Measurements from ENCODE around the gene RFTN1. TPM values are rescaled to one million over a fixed set of nuclear protein-coding genes. Genes with fewer than 3 reads are reported as not detected.

The RFTN1 gene
- total RNA-seq, 1 donor from 2014 or later, result 21.4 TPM

DNA sequence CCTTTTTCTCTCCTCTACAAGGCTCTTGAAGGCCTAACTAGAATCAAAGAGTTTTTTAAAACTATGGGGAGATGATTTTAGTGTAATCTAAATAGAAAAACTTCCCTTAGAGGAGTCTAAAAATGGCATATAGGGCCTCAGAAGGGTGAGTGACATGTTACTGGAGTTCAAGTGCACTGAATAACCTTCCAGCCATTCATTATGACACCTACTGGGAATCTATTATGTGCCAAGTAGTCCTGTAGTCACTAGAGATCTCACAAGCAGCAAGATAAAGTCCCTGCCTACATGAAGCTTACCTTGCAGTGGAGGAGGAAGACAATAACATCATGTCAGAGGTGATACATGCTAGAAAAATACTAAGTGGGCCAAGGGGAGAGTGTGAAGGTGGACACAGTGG, 152.4 kb downstream of the RFTN1 start:
- DNase-seq (ENCODE audit: low read depth in 2 of 2), result no peak

GRCh38 chr3:16359331-16359730, 154.2 kb downstream of the RFTN1 start:
- DNase-seq (ENCODE audit: low read depth in 2 of 2), result peak; percentile 51 to 61

GRCh38 chr3:16358336-16358735, 155.2 kb downstream of the RFTN1 start:
- DNase-seq (ENCODE audit: low read depth in 2 of 2), result no peak

DNA sequence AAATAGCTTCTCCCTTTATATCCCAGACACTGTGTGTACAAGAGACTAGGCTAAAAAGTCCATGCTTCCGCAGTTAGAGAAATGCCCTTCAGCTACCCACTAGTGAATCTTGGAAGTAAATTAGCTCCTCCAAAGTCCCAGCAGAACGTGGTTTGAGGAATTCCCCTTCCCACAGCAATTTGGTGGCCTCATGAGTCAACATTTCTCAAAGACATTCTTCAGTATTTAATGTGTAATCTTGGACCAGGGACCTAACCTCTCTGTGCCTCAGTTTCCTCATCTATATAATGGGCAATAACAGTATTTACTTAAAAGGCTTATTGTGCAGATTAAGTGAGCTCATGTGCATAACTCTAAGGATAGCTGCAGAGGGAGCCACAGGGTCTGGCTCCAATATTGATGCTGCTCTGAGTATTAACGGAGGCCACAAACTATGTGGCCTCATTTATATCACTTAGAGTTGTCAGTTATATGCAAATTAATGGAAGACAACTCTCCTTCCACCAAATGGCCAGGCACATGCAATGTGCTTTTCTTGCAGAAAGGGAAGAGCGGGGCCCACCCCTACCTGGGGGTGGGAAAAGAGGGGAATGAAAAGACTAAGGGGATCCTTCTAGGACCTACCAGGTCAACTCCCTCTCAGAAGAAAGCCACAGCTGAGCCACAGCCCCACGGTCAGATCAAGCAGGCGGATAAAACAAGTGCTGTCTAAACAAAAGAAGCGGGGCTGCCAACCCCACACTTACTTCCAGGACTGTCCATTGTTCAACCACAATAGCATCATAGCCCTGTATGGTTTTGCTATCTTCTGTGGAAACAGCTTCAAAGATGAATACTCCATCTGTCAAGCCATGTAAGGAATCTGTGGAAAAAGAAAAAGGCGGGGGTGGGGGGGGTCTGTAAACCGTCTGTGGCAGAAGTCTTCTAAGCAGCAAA, 156.0 kb downstream of the RFTN1 start:
- no peak for DNase-seq (ENCODE audit: low read depth in 2 of 2)

- no peak for DNase-seq (ENCODE audit: low read depth in 2 of 2)
Observed at GRCh38 chr3:16355828-16356227, 157.7 kb downstream of the RFTN1 start.

DNA sequence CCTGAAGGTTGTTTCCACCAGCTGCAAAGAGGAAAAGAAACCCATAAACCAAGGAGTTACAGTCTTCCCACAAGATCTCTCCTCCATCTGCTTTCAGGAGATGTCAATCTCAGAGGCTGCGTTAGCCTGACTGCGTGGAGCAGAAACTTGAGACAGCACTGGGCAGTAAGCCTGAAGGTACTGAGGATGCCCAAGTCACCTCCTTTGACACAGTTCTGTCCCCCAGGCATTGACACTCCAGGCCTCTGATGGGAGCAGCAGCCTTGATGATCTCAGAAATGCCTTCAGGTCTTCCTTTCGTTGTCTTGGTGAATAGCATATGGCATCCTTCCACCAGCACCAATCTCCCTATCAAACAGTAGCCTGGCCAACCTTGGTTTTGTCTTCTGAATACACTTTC, 159.2 kb downstream of the RFTN1 start:
- DNase-seq (ENCODE audit: low read depth in 2 of 2), result no peak

DNA sequence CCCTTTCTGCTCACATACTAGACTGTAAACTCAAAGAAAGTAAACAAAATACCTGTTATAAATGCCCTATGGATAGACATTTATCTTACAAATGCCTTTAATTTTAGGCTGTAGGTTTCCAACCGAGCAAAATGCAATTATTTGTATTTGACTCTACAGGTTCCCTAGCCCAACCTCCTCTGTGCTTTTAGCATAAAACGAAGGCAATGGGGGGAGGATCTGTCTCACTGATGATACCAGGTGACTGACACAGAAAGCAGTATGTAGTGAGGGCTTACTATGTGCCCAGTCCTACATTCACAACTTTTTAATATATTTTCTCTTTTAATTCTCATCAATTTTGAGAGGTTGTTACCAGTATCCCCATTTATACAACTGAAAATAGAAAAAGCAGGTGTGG, 161.1 kb downstream of the RFTN1 start:
- no peak for DNase-seq (ENCODE audit: low read depth in 2 of 2)

- DNase-seq (ENCODE audit: low read depth in 2 of 2), result no peak
Observed at GRCh38 chr3:16350597-16351318, 162.7 kb downstream of the RFTN1 start.

- DNase-seq (ENCODE audit: low read depth in 2 of 2), result no peak
Observed at GRCh38 chr3:16349986-16350596, 163.4 kb downstream of the RFTN1 start.

GRCh38 chr3:16347548-16347947, 166.0 kb downstream of the RFTN1 start:
- no peak for DNase-seq (ENCODE audit: low read depth in 2 of 2)

- DNase-seq (ENCODE audit: low read depth in 2 of 2), result no peak
Observed at GRCh38 chr3:16346413-16347081, 167.0 kb downstream of the RFTN1 start.

DNA sequence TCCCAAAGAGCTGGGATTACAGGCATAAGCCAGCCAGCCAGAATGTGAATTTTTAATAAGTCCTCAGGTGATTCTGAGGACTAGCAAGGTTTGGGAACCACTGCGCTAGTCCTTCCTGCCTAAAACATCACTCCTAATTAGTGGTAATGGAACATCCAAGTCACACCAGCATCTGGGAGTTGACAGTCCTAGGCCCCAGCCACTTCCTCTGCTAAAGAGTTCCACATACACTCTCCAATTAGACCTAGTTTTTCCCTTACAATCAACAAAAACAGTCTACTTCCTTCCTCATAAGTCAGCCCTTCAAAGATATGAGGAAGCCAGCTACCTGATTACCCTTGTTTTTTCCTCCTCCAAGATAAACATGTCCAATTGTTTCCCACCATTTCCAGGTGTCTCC, 170.4 kb downstream of the RFTN1 start:
- DNase-seq (ENCODE audit: low read depth in 2 of 2), result no peak

DNA sequence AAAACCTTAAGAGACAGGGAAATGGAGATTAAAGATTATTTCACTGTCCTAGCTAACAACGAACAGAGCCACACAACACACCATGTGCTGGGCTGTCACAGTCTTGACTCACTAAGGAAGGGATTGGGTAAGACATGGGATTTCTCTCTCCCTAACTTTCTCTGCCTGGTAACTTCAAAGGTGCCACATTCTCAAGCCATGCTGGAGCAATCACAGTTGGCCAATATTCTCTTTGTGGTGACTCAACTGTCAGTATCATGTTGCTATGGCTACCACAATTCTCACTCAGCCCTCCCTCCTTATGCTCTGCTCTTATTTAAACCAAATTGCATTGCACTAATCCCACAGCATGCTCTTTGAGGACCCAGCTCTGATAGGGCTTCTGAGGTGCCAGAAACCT, 174.5 kb downstream of the RFTN1 start:
- peak; percentile 15 to 70 for DNase-seq (ENCODE audit: low read depth in 2 of 2)

DNA sequence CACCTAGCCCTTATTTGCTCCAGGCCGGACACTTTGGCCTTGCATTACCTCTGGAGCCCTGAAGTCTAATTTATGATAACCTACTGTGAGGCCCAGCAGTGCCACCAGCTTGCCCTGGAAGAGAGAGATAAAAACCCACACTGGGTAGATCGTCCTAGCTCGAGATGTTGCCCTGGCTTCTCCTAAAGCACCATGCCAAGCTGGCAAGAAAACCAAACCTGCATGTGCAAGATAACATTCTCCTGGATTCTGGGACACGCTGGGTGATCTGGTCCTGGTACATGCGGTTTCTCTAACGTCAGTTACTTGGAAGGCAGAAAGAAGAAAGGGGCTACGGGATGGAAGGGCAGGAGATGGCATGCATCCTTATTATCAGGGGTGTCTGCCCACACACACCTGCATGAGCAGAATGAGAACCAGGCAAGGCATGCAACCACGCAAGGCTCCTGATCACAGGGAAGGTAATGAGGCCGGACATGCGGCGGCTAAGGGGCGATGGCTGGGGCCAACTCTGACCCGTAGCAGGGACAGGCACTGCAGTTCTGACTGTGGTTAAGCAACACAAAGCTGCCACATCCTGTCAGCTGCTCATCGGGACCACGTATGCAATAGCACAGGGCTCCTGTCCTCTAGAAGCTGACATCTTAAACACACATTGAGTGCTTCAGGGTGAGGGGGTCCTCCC, 175.5 kb downstream of the RFTN1 start:
- no peak for DNase-seq (ENCODE audit: low read depth in 2 of 2)

DNA sequence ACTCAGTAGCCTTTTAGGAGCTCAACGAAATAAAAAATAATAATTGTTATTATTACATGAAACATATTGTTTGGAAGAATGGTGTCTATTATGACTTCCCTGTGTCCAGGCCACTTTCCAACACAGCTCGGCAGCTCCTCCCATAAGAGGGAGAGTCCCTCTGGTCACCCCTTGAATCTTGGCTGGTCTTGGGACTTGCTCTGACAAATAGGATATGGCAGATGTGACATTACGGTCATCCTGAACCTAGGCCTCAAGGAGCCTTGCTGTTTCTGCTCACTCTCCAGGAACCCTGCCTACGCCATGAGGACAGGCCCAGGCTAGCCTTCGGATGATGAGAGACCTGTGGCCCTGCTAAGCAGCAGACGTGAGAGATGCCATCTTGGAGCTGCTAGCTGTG, 176.7 kb downstream of the RFTN1 start:
- no peak for DNase-seq (ENCODE audit: low read depth in 2 of 2)

- no peak for DNase-seq (ENCODE audit: low read depth in 2 of 2)
Observed at GRCh38 chr3:16335772-16336645, 177.5 kb downstream of the RFTN1 start.

GRCh38 chr3:16335333-16335732, 178.2 kb downstream of the RFTN1 start:
- no peak for DNase-seq (ENCODE audit: low read depth in 2 of 2)

GRCh38 chr3:16334909-16335308, 178.6 kb downstream of the RFTN1 start:
- peak in 1 of 2 donors; percentile 30 for DNase-seq (ENCODE audit: low read depth in 2 of 2)

DNA sequence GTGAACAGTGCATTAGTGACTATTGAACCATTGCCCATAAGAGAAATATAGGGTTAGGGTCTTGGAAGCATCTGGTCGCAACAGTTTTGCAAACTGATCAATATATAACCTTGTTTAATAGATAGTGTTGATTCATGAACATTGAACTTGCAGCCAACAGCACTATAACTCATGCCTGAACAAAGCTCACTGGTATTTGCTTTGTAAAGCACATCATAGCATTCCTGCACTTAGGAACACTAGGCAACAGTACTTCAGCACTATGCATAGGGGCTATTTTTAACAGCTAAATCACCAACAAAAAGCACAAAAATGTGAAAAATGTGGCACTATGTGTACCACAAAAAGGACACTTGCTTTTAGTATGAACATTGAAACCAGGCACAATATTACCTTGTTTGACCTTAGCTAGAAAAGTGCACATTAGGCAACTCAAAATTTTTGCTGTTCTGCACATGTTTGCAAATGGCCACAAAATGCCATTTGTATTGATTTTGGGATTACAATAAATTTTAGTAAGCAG, 180.5 kb downstream of the RFTN1 start:
- no peak for DNase-seq (ENCODE audit: low read depth in 2 of 2)

GRCh38 chr3:16331319-16331883, 182.1 kb downstream of the RFTN1 start:
- DNase-seq (ENCODE audit: low read depth in 2 of 2), result no peak
